ENCODE measurements around the gene MRPS18B. TPM values are rescaled to one million over a fixed set of nuclear protein-coding genes. Genes with fewer than 3 reads are reported as not detected.
"Not testable (repeated sequence)": the region's sequence is repeated elsewhere in the genome, so short reads cannot be mapped to it uniquely, and the experiment has no call there.

Gene MRPS18B
- total and polyA plus RNA-seq, 2 of the 13 experiments (the other 11 are each of a cell fraction or from before 2014, with no cell fraction given): 125 to 131 TPM

- peak; percentile 46; the same call in 1 of the 2 replicates for TF ChIP-seq IRF9 (CRISPR knock-in tag; IDR thresholded peaks at IDR 0.05; ENCODE audit: borderline replicate concordance)
- TF ChIP-seq BORCS8-MEF2B (CRISPR knock-in tag; IDR thresholded peaks at IDR 0.05): 0 out of 2 replicates have a peak, but pooled peaks have one; percentile 30
- TF ChIP-seq ZNF205 (CRISPR knock-in tag; IDR thresholded peaks at IDR 0.05): peak; percentile 42; the same call in 1 of the 2 replicates
- peak; percentile 37; the same call in 1 of the 2 replicates for TF ChIP-seq ZBTB20 (CRISPR knock-in tag; IDR thresholded peaks at IDR 0.05; ENCODE audit: borderline replicate concordance, low read depth)
- TF ChIP-seq KDM4B (CRISPR knock-in tag; IDR thresholded peaks at IDR 0.05): 0 out of 2 replicates have a peak, but pooled peaks have one; percentile 21
- peak; percentile 61 for TF ChIP-seq TEAD3 (CRISPR knock-in tag; optimal IDR thresholded peaks at IDR 0.05; ENCODE audit: borderline replicate concordance)
- peak; percentile 92 for TF ChIP-seq CTCF (CRISPR knock-in tag; IDR thresholded peaks at IDR 0.05)
- 0 out of 2 replicates have a peak, but pooled peaks have one; percentile 49 for TF ChIP-seq KDM2A (CRISPR knock-in tag; IDR thresholded peaks at IDR 0.05; ENCODE audit: borderline replicate concordance, low read depth)
- peak; percentile 46; the same call in 1 of the 2 replicates for TF ChIP-seq IRF2 (CRISPR knock-in tag; IDR thresholded peaks at IDR 0.05)
- TF ChIP-seq POLR2A (IDR thresholded peaks at IDR 0.05; ENCODE audit: insufficient read depth in 1 of 2, low read depth in 2 of 2, low read length in 2 of 2): peak; percentile 47 to 60; a peak in 2 of 4 replicates
- peak; percentile 31; the same call in 1 of the 2 replicates for TF ChIP-seq ZNF124 (CRISPR knock-in tag; IDR thresholded peaks at IDR 0.05)
- not testable (repeated sequence) for TF ChIP-seq NR2F6 (IDR thresholded peaks at IDR 0.05)
- TF ChIP-seq NR2F6 (CRISPR knock-in tag; IDR thresholded peaks at IDR 0.05): 0 out of 2 replicates have a peak, but pooled peaks have one; percentile 17
- TF ChIP-seq THAP11 (CRISPR knock-in tag; IDR thresholded peaks at IDR 0.05): peak; percentile 31; the same call in 1 of the 2 replicates
- peak; percentile 79 for TF ChIP-seq ZFY (CRISPR knock-in tag; IDR thresholded peaks at IDR 0.05)
Observed at GRCh38 chr6:30597315-30598144, 20.1 kb upstream of the MRPS18B start (continued).

Measured in HepG2 (cell line).